ENCODE results near the gene IDUA.

Gene IDUA

DNA sequence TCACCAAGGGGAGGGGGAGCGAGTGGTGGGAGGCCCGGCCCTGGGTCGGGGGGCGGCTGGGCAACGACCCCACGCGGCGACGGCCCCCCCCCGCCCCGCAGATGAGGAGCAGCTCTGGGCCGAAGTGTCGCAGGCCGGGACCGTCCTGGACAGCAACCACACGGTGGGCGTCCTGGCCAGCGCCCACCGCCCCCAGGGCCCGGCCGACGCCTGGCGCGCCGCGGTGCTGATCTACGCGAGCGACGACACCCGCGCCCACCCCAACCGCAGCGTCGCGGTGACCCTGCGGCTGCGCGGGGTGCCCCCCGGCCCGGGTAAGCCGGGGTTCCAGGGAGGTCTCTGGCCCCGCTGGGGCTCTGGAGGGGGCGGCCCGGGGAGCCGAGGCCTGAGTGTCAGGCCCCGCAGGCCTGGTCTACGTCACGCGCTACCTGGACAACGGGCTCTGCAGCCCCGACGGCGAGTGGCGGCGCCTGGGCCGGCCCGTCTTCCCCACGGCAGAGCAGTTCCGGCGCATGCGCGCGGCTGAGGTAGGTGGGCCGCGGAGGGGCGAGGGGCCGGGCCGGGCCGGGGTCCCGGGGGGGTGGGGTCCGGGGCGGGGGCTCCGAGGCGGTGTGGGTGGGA, 15.9 kb downstream of the IDUA start:
- DNase-seq, result no peak

- no peak for DNase-seq
Observed at GRCh38 chr4:1003271-1004070, 16.6 kb downstream of the IDUA start.

DNA sequence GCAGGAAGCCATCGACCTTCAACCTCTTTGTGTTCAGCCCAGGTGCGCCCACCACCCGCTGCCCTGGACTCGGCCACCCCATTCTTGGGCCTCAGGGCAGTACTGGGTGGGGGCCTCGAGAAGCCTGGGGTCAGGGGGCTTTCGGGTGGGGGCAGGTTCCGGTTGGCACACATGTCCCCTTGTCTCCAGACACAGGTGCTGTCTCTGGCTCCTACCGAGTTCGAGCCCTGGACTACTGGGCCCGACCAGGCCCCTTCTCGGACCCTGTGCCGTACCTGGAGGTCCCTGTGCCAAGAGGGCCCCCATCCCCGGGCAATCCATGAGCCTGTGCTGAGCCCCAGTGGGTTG, 17.2 kb downstream of the IDUA start:
- DNase-seq, result no peak

DNA sequence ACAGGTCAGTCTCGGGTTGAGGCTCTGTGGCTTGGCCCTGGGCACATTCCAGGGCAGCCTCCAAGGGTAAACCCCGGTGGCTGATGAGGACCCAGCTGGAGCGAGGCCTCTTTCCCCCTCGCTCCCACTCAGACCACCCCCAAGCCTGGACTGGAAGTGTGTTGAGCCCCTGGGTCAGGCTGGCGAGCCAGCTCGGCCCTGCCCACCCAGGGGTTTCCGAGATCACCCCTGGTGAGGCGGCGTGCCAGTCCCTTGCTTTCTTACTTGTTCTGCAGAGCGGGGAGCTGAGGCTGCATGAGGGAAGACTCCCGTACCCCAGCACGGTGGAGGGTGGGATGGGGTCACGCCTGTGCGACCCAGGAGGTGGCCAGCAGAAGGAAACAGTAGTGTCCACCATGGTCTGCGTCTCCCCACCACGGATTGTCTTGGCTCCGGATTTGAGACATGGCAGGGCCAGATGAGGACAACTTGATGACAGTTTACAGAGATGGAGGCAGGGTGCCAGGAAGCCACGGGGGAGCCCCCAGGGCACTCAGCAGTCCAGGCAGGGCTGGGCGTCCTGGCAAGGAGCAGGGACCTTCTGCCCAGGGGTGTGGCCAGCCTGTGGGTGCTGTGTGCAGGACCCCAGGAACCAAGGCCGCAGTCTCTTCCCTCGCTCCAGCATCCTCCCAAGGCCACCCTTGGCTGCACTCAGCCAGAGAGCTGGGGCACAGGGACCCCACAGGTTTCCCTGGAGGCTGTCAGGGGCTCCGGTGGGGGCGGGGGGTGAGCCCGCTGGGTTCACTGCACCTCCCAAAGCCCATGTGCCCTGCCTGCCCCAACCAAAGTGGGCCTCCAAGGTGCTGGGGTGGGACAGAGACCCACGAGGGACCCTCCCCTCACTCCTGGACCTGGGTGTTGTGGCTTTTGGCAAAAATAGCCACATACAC, 18.0 kb downstream of the IDUA start:
- DNase-seq, result no peak

GRCh38 chr4:1006856-1007255, 20.0 kb downstream of the IDUA start:
- no peak for DNase-seq

DNA sequence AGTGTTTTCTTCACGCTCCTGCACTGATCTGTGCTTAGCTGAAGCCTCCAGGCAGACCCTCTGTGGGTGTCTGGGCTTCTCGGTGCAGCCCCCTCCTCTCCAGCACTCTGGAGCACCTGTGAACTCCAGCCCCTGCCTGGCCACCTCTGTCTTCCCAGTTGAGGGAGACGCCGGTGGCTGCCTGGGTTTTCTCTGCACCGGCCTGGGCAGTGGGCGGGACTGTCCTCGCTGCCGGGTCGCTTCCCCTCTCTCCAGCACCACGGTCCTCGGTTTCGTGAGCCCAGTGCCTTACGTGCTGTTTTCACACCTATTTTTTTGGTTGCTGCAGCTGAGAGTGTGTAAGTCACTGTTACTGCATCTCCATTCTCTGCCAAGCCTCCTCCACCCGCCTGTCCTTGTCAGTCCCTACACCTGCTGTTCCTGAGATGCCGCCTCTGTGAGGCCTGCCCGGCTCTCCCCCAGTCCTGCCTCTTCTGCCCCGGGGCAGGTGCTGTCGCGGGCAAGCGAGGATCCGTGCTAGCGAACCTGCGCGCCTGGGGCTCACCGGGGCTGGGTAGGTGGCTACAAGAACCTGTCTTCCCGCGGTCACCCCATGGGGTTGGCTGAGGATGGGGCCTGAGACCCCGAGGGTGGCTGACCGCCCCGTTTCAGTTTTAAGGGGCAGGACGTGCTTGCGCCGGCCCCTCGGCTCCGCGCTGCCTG, 22.1 kb downstream of the IDUA start:
- no peak for DNase-seq

DNA sequence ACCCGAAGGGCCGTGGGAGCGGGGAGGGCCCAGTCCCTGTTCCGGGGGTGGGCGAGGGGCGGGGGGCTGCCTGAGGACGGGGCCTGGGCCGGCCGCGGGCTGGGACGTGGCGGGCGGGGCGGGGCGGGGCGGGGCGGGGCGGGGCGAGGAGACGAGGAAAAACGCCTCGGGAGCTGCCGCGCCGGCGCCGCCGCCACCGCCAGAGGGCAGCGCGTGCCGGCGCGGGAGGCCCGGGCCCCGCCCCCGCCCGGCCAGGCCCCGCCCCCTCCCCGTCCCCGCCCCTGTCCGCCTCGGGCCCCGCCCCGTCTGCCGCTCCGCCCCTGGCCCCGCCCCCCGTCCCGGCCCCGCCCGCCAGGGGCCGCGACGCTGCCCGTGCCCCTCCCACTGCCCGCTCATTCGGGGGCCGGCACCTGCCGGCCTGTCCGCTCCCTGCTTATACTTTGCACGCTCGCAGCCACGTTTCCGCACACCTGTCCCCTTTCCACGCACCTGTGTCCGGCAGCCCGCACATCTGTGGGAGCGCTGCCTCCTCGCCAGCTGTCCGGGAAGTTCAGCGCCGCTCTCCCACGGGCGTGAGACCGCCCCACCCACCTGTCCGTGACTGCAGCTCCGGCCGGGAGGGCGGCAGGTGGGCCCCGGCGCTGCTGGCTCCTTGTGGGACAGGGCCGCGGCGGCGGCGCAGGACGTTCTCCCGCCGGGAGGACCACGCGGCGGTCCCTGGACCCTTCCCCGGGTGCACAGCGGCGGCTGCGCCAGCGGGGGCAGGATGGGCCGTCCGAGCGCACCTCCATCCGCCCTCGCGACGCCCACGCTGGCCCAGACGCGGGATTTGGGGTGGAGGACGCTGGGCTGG, 22.9 kb downstream of the IDUA start:
- DNase-seq, result peak; percentile 46

DNA sequence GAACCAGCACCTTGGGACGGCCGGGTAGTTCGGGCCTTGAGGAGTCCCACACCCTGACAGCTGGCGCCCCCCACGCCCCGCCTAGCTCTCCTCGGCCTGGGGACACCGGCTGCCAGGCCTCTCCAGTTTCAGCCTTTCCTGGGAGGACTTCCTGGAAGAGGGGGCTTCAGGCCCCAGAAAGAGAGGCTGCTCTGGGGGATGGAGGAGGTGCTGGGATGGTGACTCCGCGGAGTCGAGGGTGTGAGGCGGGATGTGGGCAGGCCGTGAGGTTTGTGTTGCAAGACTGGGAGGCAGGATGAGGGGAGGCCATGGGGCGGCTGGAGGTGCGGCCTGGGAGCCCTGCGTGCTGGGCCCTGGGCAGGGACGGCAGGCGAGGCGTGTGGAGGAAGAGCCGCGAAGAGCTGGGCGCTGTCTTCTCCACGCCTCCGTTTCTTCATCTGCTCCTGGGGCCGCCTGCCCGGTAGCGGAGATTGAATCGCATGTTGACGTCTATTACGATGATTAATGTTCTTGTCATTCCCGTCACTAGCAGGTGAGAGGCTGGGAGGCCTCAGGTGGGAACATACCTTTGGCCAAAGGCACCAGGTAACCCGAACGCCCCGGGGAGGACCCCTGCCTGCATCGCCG, 23.7 kb downstream of the IDUA start:
- DNase-seq, result no peak

DNA sequence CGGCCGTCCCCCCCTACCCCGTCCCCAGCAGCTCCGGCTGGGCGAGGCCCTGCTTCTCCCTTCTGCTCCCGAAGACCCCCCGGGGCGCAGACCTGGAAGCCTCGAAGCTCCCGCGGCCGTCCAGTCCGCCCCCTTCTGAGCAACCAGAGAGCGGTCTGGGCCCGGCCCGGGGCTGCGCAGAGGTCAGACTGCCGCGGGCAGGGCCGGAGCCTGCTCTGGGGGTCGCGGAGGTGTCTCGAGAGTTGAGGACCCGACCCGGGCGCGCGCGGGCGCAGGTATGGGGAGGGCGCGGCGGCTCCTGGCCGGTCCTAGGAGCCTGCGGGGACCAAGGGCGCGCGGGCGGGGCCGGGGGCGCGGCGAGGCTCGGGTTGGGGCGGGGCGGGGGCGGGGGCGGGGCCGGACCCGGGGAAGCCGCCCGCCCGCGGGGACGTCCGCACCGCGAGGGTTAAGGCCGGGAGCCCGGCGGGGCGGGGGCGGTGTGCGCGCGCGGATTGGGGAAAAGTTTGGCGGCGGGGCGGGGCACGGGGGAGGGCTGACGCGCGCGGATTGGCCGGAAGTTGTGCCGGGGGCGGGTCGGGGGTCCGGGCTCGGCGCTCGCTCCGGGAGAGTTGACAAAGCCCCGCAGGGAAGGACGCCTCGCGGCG, 24.3 kb downstream of the IDUA start, which contains the start of gene FGFRL1:
Gene FGFRL1 (plus strand): TSS at position 605 of the 644 bp plus-strand sequence. CDS start 860 bp downstream, outside the sequence.
- peak; percentile 23 for DNase-seq

GRCh38 chr4:1011666-1012033, 24.8 kb downstream of the IDUA start:
- DNase-seq, result no peak

- no peak for DNase-seq
Observed at GRCh38 chr4:1012034-1012739, 25.3 kb downstream of the IDUA start.

GRCh38 chr4:1013225-1014073, 26.6 kb downstream of the IDUA start:
- DNase-seq, result no peak

GRCh38 chr4:1014291-1015167, 27.7 kb downstream of the IDUA start:
- DNase-seq, result no peak

DNA sequence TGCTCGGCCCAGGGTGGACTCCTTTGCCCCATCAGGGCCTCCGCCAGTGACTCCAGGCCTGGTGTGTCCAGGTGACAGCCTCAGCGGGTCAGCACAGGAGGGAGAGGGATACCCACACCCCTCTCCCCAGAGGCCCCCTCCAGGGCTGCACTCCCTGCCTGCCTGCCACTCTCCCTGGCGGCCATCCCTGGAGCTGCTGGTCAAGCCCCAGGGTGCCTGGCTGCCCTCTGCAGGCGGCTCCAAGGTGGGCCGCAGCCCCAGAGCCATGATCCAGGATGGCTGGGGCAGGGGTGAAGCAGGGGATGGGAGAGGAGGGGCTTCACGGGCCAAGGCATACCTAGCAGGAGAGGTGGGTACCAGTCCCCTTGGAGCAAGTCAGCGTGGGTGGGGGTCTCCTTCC, 28.3 kb downstream of the IDUA start:
- DNase-seq, result no peak

DNA sequence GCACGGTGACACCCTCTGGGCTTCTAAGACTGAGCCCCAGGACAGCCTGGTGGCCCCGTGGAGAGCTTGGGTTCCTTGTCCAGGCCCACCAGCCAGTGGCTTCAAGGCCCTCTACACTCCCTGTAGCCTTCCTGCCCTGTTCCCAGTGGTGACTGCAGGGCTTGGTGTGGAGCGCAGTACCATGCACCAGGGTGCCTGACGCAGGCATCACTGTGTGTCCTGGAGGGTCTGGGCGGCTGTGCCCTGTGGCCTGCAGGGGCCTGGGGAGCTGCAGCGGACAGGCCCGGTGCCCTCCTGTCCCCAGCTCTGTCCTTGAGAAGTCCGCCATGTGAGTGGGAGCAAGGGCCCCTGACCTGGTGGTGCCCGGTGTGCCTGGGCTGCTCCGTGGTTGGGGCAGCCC, 28.9 kb downstream of the IDUA start:
- no peak for DNase-seq

DNA sequence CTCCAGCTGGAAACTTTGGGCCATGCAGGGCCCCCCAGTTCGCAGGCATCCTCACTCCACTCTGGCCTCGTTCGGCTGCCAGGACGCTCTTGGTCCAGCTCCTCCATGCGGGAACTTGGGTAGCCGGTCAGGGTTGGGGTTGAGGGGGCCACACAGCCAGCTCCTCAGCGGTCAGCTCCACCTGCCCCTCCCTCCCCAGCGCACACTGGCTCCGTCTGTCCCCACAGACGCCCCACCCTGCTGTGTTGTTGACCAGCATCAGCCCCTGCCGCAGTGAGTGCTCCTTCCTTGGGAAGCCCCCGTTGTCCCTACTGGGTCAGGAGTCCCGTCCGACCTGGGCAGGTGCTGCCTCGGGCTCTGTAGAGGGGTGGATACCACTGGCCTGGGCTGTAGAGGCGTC, 30.4 kb downstream of the IDUA start:
- no peak for DNase-seq

GRCh38 chr4:1017706-1018105, 30.9 kb downstream of the IDUA start:
- no peak for DNase-seq
